ENCODE measurements around the gene IVNS1ABP.
"Not testable (repeated sequence)": the region's sequence is repeated elsewhere in the genome, so short reads cannot be mapped to it uniquely, and the experiment has no call there.

The IVNS1ABP gene

DNA sequence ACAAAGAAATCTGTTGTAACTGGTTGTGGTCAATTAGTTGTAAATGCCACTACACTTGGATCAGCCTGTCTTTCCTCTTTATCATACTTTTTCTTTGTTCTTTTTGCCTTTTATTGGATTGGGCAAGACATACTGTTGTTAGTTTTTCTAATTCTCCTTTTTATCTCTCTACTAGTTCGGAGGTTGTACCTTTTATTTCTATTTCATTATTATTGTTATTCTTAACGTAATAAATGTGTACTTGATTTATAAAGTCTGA is 59.2 kb downstream of the IVNS1ABP start:
- TF ChIP-seq, protein P1, sequence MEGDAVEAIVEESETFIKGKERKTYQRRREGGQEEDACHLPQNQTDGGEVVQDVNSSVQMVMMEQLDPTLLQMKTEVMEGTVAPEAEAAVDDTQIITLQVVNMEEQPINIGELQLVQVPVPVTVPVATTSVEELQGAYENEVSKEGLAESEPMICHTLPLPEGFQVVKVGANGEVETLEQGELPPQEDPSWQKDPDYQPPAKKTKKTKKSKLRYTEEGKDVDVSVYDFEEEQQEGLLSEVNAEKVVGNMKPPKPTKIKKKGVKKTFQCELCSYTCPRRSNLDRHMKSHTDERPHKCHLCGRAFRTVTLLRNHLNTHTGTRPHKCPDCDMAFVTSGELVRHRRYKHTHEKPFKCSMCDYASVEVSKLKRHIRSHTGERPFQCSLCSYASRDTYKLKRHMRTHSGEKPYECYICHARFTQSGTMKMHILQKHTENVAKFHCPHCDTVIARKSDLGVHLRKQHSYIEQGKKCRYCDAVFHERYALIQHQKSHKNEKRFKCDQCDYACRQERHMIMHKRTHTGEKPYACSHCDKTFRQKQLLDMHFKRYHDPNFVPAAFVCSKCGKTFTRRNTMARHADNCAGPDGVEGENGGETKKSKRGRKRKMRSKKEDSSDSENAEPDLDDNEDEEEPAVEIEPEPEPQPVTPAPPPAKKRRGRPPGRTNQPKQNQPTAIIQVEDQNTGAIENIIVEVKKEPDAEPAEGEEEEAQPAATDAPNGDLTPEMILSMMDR (IDR thresholded peaks at IDR 0.05; ENCODE audit: low read depth, low read length): no peak
- no peak overlapping the region for H3K4me3 ChIP-seq (ENCODE audit: low read depth, low read length)

DNA sequence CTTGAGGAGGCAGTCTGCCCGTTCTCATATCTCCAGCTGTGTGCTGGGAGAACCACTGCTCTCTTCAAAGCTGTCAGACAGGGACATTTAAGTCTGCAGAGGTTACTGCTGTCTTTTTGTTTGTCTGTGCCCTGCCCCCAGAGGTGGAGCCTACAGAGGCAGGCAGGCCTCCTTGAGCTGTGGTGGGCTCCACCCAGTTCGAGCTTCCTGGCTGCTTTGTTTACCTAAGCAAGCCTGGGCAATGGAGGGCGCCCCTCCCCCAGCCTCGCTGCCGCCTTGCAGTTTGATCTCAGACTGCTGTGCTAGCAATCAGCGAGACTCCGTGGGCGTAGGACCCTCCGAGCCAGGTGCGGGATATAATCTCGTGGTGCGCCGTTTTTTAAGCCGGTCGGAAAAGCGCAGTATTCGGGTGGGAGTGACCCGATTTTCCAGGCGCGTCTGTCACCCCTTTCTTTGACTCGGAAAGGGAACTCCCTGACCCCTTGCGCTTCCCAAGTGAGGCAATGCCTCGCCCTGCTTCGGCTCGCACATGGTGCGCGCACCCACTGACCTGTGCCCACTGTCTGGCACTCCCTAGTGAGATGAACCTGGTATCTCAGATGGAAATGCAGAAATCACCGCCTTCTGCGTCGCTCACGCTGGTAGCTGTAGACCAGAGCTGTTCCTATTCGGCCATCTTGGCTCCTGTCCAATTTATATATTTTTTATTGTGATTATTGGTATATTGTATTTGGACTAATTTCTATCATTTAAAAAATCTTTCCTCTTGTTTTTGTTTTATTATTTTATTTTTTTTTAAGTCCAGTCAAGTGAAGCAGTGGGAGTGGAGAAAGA is 59.7 kb downstream of the IVNS1ABP start:
- H3K4me3 ChIP-seq (ENCODE audit: low read depth, low read length): not testable (repeated sequence)

DNA sequence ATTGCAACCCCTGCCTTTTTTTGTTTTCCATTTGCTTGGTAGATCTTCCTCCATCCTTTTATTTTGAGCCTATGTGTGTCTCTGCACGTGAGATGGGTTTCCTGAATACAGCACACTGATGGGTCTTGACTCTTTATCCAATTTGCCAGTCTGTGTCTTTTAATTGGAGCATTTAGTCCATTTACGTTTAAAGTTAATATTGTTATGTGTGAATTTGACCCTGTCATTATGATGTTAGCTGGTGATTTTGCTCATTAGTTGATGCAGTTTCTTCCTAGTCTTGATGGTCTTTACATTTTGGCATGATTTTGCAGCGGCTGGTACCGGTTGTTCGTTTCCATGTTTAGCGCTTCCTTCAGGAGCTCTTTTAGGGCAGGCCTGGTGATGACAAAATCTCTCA is 61.4 kb downstream of the IVNS1ABP start:
- not testable (repeated sequence) for H3K4me3 ChIP-seq (ENCODE audit: low read depth, low read length)

DNA sequence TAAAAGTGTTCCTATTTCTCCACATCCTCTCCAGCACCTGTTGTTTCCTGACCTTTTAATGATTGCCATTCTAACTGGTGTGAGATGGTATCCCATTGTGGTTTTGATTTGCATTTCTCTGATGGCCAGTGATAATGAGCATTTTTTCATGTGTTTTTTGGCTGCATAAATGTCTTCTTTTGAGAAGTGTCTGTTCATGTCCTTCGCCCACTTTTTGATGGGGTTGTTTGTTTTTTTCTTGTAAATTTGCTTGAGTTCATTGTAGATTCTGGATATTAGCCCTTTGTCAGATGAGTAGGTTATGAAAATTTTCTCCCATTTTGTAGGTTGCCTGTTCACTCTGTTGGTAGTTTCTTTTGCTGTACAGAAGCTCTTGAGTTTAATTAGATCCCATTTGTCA is 64.6 kb downstream of the IVNS1ABP start:
- not testable (repeated sequence) for H3K4me3 ChIP-seq (ENCODE audit: low read depth, low read length)

DNA sequence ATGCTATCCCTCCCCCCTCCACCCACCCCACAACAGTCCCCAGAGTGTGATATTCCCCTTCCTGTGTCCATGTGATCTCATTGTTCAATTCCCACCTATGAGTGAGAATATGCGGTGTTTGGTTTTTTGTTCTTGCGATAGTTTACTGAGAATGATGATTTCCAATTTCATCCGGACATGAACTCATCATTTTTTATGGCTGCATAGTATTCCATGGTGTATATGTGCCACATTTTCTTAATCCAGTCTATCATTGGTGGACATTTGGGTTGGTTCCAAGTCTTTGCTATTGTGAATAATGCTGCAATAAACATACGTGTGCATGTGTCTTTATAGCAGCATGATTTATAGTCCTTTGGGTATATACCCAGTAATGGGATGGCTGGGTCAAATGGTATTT is 65.1 kb downstream of the IVNS1ABP start:
- not testable (repeated sequence) for H3K4me3 ChIP-seq (ENCODE audit: low read depth, low read length)

DNA sequence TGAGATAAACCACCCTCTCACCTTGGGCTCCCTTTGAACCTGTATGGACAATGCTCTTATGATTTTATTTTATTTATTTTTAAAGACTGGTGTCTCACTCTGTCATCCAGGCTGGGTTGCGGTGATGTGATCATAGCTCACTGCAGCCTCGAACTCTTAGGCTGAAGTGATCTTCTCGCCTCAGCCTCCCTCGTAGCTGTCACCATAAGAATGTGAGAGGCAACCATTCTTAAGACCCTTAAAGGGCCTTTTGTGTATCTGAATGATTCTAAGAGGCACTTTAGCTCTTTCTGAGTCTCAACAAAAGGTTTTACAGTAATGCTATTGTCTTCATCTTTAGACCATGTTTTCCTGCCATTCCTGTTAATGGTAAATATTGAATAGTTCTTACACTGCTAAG is 67.0 kb downstream of the IVNS1ABP start:
- TF ChIP-seq, protein P1 (IDR thresholded peaks at IDR 0.05; ENCODE audit: low read depth, low read length): no peak
- no peak overlapping the region for H3K4me3 ChIP-seq (ENCODE audit: low read depth, low read length)

DNA sequence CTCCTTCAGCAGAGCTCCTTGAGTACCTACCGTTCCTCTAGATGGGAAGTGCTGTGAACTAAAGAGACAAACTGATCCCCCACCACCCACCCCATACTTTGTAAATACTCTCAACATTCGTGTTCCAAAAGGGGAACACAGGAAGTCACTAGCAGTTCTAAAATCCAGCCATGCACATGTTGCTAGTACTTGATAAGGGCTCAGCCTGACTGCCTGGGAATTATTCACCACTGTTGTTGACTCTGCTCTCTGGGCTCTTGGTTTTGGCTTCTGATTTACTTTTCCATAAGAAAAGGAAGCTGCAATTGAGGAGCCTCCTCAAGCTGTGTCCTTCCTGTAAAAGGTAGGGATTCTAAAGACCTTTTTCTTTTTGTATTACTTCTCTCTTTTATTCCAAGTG is 67.5 kb downstream of the IVNS1ABP start:
- no peak overlapping the region for H3K4me3 ChIP-seq (ENCODE audit: low read depth, low read length)
- TF ChIP-seq, protein P1 (IDR thresholded peaks at IDR 0.05; ENCODE audit: low read depth, low read length): no peak
